ENCODE results near the gene CDC42BPB.

Gene CDC42BPB

DNA sequence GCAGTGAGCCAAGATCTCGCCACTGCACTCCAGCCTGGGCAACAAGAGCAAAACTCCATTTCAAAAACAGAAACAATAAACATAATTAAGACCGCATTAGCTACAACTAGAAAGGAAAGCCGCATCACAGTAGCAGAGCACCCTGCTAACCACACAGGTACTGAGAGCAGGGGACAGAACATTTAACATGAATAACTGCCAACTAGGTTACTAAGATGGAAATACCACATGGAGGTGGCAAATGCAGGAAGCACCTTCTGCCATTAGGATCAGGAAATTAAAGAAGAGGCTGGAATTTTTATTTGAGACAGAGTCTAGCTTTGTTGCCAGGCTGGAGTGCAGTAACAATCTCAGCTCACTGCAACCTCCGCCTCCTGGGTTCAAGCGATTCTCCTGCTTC is 41.9 kb downstream of the CDC42BPB start:
- DNase-seq: no peak

DNA sequence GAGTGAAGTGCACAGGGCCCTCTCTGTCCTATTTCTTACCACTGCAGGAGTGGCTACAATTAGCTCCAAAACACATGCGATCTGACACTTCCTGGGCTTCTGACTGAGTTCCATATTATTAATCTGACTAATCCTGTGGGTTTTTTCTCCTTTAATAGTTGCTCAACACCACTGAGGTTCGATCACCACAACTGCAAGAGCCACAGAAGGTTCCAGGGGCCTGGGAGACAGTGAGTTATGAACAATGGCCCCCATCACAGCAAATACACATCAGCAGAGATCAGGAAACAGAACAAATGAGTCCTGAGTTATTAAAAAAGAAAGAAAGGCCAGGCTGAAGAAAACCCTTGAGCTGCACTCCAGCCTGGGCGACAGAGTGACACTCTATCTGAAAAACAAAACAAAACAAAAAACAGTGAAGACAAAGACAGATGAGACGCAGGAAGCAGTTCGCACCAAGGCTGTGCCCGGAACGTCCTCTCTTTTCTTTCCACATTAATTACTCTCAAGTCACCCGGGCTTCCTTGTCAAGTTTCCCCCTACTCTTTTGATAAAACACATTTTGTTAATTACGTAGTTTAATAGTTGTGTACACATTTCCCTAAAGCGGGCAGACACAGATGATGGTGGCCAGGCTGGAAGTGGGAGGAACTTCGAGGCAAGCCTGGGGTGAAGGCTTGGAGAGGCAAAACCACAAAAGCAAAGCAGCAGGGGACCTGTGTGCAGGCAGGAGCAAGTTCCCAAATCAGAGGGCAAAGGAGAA is 42.7 kb downstream of the CDC42BPB start:
- DNase-seq: peak; percentile 41

DNA sequence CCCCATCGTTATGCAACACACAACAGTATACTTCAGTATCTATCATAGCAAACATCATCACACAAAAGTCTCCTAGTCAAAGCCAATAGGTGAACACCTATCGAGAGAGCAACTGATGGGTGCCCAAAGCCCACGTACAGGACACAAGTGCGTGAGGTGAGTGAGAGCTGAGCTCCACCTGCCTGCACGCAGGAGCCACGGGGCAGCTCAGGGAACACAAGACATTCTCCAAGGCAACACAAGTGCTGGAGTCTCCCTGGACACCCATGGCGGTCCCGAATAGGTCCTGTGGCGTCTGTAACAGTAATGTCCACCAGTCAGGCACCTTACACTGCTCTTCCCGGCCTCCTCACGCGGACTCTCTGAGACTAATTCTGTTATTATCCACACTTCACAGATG is 44.3 kb downstream of the CDC42BPB start:
- no peak for DNase-seq

DNA sequence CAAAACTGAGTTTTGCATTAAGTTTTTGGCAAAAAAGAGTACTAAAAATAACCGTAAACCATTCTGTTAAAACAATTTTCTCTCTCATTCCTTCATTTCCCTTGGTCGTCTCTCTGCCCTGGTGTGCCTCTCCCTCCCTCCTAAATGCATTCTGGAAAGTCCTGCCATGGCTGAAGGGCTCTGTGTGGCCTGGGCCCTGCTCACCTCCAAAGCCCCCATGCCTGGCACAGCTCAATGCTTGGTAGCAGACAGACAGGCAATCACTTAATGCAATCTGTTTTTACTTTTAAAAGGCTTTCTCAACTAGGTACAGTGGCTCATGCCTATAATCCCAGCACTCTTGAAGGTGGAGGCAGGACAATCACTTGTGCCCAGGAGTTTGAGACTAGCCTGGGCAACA is 47.8 kb downstream of the CDC42BPB start:
- no peak for DNase-seq

DNA sequence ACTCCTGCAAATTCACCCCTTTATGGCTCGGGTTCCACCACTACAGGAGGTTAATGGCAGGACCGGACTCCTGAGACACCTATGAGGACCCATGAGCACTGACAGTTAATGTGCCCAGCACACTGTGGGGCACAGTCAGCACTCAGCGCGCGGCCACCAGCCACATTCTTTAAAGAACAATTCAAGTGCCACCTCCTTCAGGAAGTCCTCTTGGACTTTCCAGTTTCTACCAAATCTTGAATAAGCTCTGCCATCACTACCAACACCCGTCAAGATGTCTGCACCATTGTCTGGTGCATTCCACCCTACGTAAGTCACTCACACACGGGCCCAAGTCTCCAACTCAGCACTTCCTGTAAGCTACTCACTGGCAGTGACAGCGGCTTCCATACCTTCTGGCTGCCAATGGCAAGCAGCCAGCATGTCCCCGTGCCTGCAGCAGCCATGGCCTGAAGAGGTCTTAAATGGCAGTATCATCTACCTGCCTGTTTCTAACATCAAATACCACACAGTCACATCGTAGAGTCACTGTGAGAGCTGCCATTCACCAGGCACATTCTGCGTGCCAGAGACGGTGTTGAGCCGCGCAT is 48.5 kb downstream of the CDC42BPB start:
- no peak for DNase-seq

DNA sequence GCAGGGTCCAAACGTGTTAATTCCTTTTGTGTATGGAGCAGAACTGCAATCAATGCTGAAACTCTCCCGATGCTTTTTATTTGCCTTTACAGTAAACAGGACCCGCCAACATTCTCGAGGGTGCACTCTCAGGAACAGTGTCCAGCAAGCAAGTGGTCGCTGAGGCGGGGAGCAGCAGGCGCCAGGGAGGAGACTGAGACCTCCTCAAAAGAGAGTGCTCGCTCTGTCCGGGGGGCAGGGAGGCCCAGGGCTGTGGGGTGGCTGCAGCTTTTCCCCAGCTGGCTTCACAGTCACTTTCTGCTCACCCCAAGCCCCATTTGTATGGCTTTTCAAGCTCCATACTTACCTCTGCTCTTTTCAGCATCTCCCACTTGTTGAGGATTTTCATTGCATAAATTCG is 49.2 kb downstream of the CDC42BPB start:
- DNase-seq: no peak

DNA sequence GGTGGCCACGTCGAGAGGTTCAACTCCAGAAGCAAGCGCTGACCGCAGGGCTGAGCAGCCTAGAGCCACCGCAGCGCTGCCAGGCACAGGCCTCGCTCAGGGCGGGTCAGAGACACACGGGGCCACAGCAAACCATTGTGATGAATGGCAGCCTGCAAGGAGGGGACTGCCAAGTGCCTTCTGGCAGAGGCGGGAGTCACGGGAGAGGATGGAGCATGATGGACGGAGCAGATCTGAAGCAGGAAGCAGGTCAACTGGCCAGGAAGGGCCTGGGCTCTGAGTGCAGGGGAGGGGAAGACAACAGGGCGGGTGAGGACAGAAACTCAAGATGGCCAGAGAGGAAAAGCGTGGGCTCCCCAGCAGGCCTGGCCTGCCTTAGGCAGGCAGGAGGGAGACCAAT is 49.8 kb downstream of the CDC42BPB start:
- no peak for DNase-seq

DNA sequence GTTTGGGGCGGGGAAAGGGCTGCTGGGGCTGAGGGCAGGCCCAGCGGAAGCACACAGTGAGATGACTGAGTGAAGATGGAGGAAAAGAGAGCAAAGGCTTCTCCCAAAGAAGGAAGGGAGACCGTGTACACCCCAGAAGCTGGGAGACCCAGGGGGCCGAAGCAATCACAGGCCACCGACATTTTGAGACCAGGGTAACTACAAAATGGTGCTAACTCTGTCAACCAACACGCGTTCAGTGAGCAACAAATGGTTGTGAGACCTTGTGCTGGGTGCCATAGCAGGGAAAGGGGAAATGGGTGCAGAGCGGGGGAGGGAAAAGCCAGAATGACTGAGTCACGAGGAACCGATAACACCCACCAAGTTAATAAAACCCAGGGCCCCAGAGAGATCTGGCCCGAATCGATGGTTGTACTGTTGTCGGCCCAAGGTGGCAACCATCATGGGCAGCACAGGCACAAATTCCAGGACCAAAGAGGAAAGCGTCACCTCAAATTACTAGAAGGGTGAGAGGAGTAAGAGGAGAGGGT is 50.3 kb downstream of the CDC42BPB start:
- DNase-seq: no peak

DNA sequence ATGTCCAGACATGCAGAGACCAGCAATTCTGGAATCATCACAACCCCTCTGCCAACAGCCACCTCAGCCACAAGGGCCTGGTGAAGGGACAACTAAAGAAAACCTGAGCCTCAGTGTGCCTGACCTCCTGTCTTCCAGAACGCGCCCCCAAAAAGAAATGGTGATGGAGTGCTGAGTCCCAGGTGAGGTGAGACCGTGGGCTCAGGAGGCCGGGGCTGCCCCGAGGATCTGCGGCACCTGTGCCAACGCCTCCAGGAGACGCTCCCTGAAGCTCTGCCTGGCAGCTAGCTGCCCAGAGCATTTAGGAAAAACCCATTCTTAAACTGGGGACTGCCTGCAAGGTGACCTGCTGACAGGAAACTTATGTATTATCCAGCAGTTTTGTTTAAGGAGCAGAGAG is 51.2 kb downstream of the CDC42BPB start:
- DNase-seq: no peak

DNA sequence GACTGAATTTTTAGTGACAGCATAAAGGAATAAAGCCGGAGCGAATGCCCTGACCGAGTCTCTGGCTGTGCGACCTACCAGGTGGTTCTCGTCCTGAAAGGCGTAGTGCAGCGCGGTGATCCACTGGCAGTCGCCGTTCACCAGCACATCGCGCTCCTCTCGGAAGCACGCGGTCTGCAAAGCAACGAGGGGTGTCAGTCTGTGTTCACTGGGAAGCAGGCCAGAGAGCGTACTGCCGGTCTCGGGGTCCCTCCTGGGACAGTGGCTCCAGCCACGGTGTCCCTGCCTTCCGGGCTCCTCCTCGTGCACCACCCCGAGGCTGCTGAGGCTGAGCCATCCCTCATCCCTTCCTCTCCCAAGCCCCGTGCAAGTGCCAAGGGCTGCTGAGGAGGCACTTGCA is 53.5 kb downstream of the CDC42BPB start:
- DNase-seq: no peak

DNA sequence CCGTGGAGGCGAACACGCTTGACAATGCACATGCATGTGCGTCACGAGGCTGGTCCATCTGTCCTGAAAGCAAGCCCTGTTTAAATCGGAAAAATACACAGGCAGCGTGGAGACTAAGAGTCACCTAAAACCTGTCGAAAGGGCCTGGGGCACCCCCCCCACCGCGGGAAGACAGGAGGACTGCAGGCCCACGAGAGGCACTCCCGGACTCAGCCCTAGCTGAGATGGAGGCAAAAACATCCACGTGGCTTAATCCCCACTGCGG is 54.1 kb downstream of the CDC42BPB start:
- no peak for DNase-seq

DNA sequence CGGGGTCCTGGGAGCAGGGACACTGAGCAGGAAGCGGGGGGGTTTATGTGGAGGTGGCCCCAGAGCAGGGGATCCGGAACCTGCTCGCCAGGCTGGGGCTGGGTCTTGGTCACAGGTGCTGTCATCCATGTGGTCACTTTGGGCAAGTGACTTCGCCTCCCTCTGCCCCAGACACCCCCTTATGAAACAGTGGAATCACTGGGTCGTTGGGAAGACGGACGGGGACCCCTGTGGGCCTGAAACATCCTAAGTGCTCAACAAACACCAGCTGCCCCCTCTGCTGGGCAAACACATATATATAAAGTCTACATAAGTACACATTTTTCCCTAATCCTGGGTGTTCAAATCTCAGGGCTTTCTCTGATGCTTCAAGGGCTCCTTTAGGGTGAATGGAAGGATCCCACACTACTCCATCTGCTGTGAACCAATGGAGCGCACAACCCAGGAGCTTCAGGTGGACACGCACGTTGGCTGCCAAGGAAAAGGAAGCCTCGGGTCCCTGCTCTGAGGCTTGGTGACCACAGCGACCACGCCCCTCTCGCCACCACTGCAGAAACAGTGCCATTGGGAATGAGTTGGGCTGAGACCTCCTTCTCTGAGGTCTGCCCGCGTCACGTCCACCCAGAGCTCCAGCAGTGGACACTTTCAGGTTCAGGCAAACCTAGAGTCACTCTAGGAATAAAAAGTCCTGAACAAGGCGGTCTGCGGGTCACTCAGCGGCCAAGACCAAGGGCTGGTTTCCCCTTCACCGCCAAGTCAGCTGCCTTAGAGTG is 54.6 kb downstream of the CDC42BPB start:
- DNase-seq: no peak

DNA sequence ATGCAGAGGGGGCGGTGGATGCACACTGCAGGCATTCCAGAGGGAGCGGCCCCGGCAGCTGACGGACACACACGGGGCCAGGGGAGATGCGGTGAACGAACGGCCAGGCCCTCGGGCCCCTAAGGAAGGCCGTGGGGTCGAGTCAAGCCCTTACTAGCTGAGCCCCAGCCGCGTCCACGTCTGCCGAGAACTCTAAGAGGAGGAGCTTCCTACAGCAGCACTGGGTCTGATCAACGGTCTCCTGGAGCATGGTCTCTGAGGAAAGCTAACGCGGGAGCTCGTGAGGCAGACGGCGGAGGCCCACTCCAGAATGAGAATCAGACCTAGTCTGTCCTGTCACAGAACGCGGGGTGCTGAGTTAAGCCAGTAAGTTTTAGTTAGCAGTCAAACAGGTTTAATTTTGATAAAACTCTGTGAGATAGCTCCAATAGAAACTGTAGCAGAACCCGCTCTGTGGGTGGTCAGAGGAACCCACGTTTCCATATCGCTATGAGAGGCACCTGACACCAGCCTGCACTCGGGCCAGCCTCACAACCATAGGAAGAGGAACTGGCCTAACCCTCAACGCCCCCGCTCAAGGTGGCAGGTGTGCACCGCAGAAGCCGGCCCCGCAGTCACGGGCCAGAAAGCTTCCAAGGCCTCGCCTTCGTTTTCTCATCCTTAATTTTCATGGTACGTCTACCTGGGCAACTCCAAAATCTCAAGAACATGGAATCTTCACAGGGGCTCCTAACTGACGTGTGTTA is 55.5 kb downstream of the CDC42BPB start:
- DNase-seq: no peak

DNA sequence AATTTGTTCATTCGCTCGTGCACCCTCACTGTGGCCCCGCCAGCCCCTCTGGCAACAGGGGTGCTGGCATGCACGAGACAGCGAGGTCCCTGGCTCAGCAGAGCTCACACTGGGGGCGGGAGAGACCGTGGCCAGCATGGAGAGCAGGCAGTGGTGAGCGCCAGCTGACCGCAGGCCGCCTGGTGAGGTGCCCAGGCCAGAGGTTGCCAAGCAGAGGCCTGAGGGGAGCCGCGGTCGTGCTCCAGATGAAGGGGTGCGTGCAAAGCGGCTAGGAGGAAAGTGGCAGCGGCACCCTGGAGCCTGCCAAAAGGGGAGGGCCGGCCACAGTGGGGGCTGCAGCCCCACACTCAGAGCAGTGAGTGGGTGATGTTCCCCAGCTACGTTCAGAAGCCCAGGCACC is 56.1 kb downstream of the CDC42BPB start:
- no peak for DNase-seq

DNA sequence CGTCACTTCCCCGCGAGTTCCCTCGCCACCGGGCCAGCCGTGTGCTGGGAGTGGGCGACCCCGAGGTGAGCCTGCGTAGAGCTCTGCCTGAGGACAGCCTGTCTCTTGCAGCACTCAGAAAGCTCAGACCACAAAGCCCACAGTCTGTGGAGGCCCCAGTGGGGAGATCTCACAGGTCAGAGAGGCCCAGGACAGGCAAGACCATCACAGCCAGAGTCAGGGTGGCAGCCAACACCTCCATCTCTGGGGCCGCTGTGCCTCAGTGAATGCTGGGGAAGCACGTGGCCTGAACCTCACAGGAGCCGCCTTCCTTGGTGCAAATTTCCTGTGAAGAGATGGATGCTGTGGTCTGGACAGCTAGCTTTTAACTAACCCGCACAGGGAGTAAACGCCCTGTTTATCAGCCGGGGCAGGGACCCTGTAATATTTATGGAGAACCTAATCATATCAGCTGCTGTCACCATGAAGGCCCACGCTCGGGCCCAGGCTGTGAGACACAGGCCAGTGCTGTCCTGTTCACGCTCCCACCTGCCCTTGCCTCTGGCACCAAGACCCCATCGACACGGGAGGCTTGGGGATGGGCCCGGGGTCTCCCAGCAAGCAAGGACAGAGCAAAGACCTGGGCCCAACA is 56.9 kb downstream of the CDC42BPB start:
- DNase-seq: no peak

DNA sequence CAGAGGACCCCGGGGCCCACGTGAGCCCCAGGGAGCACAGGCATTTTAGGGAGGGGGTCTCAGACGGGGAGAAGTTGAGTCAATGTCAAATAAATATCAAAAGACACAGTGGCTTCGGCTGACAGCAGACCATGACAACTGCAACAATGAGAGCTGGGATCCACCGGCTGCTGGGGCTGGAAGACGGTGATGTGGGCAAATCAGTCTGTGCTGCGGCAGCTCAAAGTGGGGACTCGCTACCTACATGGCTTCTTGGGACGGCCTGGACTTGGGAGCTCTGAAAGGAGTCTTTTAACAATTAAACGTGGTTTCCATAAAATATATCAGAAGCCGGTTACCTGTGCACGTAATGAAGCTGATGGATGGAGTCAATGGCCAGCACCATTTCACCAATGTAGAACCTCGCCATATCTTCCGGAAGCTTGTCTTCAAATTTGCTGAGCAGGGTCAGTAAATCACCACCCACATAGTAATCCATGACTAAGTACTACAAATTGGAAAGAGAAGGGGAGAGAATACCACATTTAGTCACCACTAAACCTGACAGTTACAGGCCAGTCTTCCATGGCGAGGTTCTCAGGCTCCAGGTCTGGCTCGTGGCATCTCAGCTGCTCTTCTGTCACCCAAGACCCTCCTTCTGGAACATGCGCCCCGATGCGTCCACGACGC is 58.0 kb downstream of the CDC42BPB start:
- no peak for DNase-seq

DNA sequence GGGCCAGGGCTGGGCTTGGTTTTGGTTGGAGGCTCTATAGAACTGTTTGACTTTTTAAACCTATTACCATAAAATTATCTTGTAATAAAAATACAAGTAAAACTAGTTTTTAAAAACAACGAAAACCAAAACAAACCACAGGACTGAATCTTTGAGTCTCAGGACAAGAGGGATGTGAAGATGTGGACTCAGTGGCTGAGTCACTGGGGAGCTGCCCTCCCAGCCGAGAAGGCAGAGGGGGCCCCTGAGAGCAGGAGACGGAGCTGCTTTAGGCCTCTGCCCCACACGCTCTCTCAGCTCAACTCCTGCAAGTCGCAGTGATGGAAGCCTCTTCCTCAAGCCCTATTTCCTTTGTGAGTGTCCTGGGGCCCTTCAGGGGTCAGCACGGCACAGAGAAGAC is 59.0 kb downstream of the CDC42BPB start:
- no peak for DNase-seq

DNA sequence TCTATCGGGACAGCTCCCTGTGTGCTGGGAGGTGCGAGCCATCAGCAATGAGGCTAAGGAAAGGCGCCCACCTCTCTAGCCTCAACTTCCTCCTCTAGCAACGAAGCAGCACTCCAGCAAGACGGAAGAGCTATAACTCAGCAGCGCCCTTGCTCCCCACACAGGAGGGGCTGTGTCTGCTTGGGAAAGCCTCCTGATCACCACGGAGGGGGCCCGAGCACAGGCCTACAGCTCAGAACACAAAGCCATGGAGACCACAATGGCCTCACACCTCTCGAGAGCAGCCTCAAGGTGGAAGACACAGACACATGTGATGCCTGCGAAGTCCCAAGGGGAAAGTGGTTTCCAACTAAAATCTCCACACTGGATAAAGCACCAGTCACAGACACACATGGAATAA is 60.4 kb downstream of the CDC42BPB start:
- DNase-seq: no peak

DNA sequence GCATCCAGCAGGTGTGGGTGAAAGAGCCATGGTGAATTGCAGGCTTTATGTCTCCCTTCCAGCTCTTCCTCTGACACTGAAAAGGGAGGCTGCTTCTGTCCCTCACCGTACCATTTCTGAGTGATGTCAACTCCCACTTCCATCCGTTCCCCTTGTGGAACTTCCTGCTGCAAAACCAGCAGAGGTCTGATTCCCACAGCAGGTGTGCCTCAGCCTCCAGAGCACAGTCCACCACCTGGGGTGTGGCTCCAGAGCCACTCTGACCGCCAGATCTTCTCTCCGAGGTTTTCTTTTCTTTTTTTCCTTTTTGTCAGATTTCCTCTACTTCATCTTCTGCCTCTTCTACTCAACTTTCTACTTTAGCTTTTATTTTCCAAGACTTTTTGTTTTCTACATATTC is 62.7 kb downstream of the CDC42BPB start:
- no peak for DNase-seq

DNA sequence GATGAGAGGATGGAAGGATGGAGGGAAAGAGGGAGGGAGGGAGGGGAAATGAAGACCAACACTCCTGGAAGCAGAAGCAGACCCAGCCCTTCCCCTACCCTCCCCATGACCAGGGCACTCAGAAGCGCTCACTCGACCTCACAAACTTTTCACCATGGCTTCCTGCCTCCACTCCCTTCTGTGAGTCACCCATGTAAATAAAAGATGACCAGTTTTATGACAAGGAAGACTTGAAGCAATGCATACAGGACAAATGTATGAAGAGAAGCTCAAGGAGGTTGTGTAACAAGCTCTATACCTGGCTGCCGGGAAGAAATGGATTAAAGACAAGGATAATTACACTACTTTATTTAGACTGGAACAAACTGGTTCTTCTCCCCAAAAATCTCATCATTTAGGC is 63.8 kb downstream of the CDC42BPB start:
- no peak for DNase-seq

DNA sequence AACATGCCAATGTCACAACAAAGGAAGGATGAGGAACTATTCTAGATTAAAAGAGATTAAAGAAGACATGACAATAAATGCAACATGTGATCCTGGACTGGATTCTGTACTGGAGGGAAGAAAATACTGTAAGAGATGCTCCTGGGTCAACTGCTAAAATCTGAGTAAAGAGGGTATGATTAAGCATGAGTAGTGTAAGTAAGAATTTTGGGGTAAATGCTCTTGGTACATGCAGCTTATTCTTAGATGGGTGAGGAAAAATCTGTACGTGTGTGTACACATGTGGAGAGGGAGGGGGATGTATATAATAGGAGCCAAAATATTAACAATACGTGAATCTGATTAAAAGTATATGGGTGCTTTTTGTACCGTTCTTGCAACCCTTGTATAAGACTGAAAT is 66.0 kb downstream of the CDC42BPB start:
- DNase-seq: no peak

DNA sequence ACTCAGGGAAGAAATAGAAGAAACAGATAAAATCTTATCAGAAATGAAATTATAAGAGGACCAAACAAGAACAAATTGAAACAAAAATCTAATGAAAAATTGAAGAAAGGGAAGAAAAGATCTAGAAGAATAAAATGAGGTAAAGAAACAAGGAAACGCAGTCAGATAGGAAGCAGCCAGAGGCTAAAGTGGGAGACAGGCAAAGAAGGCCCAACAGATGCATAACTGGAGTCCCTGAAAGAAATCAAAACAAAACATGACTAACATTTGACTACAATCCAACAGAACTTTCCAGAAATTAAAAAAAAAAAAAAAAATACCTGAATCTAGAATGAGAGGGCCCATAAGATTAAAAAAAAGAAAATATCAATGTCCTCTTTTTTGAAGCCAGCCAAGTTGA is 69.3 kb downstream of the CDC42BPB start:
- no peak for DNase-seq

All from activated CD4-positive, alpha-beta T cell treated with anti-CD3 and anti-CD28 coated beads, Interleukin-10, Interleukin-2, amounts not matched to agents 100 ng/mL and 50 ng/mL, durations not matched to agents 16 hours and 8 hours (primary cell).